Tibial artery (tissue), 4 donors: ENCODE results near the gene SEC22A.

Source experiments
- DNase-seq, 2 donors: peaks; one replicate each; pipeline ENCODE4 v3.0.0-alpha.2; 2019
- H3K27ac ChIP-seq, 2 donors: fragments of 200-600 bp; sonication (generic) in 1 of 2; 1 replicate in 1 of 2; 2 replicates in 1 of 2; pipeline ENCODE4 v1.5.1; 2018 to 2019; ENCODE audit warnings: mild to moderate bottlenecking in 1 of 2
- H3K27me3 ChIP-seq, 2 donors: fragments of 200-600 bp; sonication (generic) in 1 of 2; one replicate each; pipeline versions ENCODE4 v1.5.1 to v1.6.0; 2016 to 2019
- H3K36me3 ChIP-seq, 3 donors: fragments of 200-600 bp; sonication (generic) in 2 of 3; one replicate each; pipeline ENCODE4 v1.5.1; 2016 to 2019; ENCODE audit warnings: mild to moderate bottlenecking in 2 of 3
- H3K4me1 ChIP-seq, 4 donors: fragments of 200-600 bp; sonication (generic) in 2 of 4; 1 replicate in 3 of 4; 2 replicates in 1 of 4; pipeline ENCODE4 v1.5.1; 2016 to 2019
- H3K4me3 ChIP-seq, 2 donors: fragments of 200-600 bp; sonication (generic) in 1 of 2; 1 replicate in 1 of 2; 2 replicates in 1 of 2; pipeline ENCODE4 v1.5.1; 2018 to 2019; ENCODE audit warnings: mild to moderate bottlenecking in 2 of 2
- H3K9me3 ChIP-seq, 3 donors: fragments of 200-600 bp; sonication (generic) in 1 of 3; one replicate each; pipeline ENCODE4 v1.5.1; 2016 to 2019
- intact Hi-C: fragments of 100-400 bp; cut with DNase I; formaldehyde crosslinking; loops from one replicate; pipeline ENCODE4 v1.15.0; 2023; ENCODE audit warnings: low total_unique reads
- TF ChIP-seq, protein P1 (sequence below), 2 experiments: fragments of 200-600 bp in 1 of 2; fragments of 450-650 bp in 1 of 2; IDR thresholded peaks; one replicate each; pipeline ENCODE4 v1.5.1; 2017 to 2019; ENCODE audit warnings: antibody characterized with exemption in 2 of 2, mild to moderate bottlenecking in 1 of 2, moderate library complexity in 1 of 2

Gene SEC22A

DNA sequence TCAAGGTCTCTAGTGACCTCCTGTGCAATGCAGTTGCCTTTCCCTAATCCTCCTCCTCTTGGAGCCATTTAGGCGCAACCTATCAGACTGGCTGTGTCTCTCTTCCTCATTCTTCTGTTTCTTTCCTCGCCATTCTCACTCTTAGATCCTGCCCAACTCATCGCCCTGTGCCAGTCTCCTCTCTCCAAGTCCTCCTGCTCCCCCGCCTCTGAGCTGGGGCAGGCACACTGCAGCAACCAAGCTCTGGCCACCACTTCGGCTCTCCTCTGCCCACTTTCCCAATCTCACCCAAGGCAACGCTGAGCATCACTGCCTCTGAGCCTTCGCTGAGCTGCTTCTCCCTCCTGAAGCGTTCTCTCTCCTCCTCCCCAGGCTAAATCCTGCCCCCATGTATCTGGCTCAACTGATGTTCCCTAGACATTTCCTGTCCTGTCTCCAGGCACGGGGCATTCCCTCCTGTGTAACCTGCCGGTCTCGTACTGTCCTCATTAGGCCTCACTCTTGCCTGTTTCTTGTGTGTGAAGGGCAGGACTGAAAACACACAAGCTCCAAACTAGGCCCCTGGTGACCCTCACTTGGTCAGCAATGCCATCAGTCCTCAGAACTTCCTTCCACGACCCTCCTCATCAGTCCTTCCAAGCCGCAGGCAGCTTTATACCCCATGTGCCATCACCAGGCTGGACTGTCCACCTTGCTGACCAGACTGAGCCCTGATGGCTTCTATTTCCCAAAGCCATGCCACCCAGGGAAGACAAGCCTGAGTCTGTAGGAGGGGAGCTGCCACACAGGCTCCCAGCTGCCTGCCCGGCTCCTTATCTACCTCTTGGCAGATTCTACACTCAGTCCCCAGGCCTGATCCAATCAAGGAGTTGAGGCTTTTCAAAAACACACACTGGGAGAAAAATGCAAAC is 85.6 kb downstream of the SEC22A start:
- no peak overlapping the region for H3K4me3 ChIP-seq
- TF ChIP-seq, protein P1, sequence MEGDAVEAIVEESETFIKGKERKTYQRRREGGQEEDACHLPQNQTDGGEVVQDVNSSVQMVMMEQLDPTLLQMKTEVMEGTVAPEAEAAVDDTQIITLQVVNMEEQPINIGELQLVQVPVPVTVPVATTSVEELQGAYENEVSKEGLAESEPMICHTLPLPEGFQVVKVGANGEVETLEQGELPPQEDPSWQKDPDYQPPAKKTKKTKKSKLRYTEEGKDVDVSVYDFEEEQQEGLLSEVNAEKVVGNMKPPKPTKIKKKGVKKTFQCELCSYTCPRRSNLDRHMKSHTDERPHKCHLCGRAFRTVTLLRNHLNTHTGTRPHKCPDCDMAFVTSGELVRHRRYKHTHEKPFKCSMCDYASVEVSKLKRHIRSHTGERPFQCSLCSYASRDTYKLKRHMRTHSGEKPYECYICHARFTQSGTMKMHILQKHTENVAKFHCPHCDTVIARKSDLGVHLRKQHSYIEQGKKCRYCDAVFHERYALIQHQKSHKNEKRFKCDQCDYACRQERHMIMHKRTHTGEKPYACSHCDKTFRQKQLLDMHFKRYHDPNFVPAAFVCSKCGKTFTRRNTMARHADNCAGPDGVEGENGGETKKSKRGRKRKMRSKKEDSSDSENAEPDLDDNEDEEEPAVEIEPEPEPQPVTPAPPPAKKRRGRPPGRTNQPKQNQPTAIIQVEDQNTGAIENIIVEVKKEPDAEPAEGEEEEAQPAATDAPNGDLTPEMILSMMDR (IDR thresholded peaks at IDR 0.05), result no peak
- H3K27ac ChIP-seq, result no peak overlapping the region
- H3K4me1 ChIP-seq, result no peaks in the 10 kb centered on the region
- no peaks in the 10 kb centered on the region for H3K9me3 ChIP-seq
- peak in 1 of 2 donors; percentile 35 for DNase-seq
- no peaks in the 10 kb centered on the region for H3K27me3 ChIP-seq
- intact Hi-C loops, result no loop called here
- H3K36me3 ChIP-seq, result peaks cover 84 to 95% (median 84%) of the 10 kb centered on the region in 3 donors

DNA sequence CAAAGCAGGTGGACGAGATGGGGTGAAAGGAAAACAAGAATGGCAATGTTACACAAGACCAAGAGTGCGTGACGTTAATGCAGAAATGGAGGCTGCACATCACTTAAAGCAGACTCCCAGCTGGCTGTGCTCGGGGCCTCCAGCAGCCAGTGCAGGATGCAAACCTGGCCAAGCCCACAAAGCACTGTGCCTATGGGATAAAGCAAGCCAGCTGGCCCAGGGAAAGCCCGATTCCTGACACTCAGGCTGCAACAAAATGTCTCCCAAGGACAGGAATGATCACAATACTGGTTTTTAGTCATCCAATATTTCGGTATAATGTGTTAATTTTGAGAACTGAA is 86.2 kb downstream of the SEC22A start:
- no peaks in the 10 kb centered on the region for H3K27me3 ChIP-seq
- TF ChIP-seq, protein P1 (IDR thresholded peaks at IDR 0.05), result no peak

GRCh38 chr3:123289391-123290106 is 87.8 kb downstream of the SEC22A start:
- H3K4me3 ChIP-seq, result no peak overlapping the region
- TF ChIP-seq, protein P1 (IDR thresholded peaks at IDR 0.05), result no peak
- DNase-seq, result peak in 1 of 2 donors; percentile 61
- no peaks in the 10 kb centered on the region for H3K27me3 ChIP-seq
- H3K4me1 ChIP-seq, result no peaks in the 10 kb centered on the region
- no peaks in the 10 kb centered on the region for H3K9me3 ChIP-seq
- no peak overlapping the region for H3K27ac ChIP-seq
- H3K36me3 ChIP-seq, result peaks cover 75 to 95% (median 86%) of the 10 kb centered on the region in 3 donors
- intact Hi-C loops, result no loop called here

More for the DNA sequence above, 86.2 kb downstream of the SEC22A start:
- intact Hi-C loops, result no loop called here
- H3K4me3 ChIP-seq, result no peak overlapping the region
- H3K27ac ChIP-seq, result no peak overlapping the region
- H3K4me1 ChIP-seq, result no peaks in the 10 kb centered on the region
- H3K36me3 ChIP-seq, result peaks cover 81 to 95% (median 84%) of the 10 kb centered on the region in 3 donors
- DNase-seq, result peak in 1 of 2 donors; percentile 41
- H3K9me3 ChIP-seq, result no peaks in the 10 kb centered on the region

DNA sequence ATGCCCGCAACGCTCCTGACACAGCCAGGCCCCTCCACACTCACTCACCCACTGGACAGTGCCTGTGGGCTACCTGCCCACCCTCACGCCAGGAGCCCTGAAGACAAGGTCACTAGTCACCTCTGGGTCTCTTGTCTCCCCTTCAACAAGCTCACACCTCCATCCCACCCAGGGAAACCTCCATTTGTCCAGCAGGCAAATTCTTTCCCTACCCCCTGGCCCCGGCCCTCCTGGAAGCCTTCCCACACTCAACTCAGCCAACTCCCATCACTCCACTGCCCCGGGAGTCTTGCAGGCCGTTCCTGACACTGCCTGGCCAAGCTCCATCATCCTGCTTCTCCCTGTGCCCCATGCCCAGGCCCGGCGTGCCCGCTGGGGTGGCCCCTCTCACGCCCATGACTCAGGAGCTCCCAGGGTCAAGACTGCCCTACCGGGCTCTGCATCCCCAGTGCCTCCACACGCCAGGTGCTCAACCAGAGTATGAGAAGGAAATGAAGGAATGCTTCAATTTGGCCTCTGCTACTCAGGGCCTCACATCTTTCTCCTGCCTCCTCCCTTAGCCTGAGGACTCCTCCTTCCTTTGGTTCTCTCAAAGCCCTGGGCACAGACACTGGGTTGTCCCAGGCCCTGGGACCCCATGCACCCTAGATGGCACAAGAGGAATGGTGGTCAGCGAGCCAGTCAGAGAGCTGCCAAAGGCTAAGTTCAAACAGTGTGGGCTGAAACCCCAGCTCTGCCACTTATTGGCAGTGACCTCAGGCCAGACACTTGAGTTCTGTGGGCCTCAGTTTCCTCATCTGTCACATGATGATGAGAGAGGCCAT is 88.6 kb downstream of the SEC22A start:
- peak in 1 of 2 donors; percentile 61 for DNase-seq
- H3K27me3 ChIP-seq, result no peaks in the 10 kb centered on the region
- H3K9me3 ChIP-seq, result no peaks in the 10 kb centered on the region
- no peak overlapping the region for H3K4me3 ChIP-seq
- intact Hi-C loops, result no loop called here
- peak overlapping the region in 1 of 2 donors; percentile 7 for H3K27ac ChIP-seq
- H3K4me1 ChIP-seq, result no peaks in the 10 kb centered on the region
- peaks cover 73 to 95% (median 84%) of the 10 kb centered on the region in 3 donors for H3K36me3 ChIP-seq
- TF ChIP-seq, protein P1 (IDR thresholded peaks at IDR 0.05), result no peak

GRCh38 chr3:123290962-123291361 is 89.2 kb downstream of the SEC22A start:
- Histone ChIP-seq H3K4me3 (no peak overlapping the region), H3K36me3 (peaks cover 69 to 95% (median 84%) of the 10 kb centered on the region in 3 donors), H3K9me3 (no peaks in the 10 kb centered on the region), H3K27me3 (no peaks in the 10 kb centered on the region), H3K27ac (no peak overlapping the region), H3K4me1 (no peaks in the 10 kb centered on the region)
- peak in 1 of 2 donors; percentile 49 for DNase-seq
- intact Hi-C loops, result no loop called here
- TF ChIP-seq, protein P1 (IDR thresholded peaks at IDR 0.05), result no peak
